ENCODE data around the gene GARS1.
"Not testable (repeated sequence)": the region's sequence is repeated elsewhere in the genome, so short reads cannot be mapped to it uniquely, and the experiment has no call there.

The GARS1 gene

GRCh38 chr7:30634634-30635201 is 40.0 kb downstream of the GARS1 start:
- DNase-seq (ENCODE audit: insufficient read length, low spot score) (no peak), FAIRE-seq (no peak)
- TF ChIP-seq CTCF (IDR thresholded peaks at IDR 0.05; ENCODE audit: insufficient read depth, missing control alignments), result no peak

GRCh38 chr7:30635798-30636197 is 41.1 kb downstream of the GARS1 start:
- DNase-seq (ENCODE audit: insufficient read length, low spot score) (no peak), FAIRE-seq (no peak)
- TF ChIP-seq CTCF (IDR thresholded peaks at IDR 0.05; ENCODE audit: insufficient read depth, missing control alignments), result no peak

- not testable (repeated sequence) for DNase-seq (ENCODE audit: insufficient read length, low spot score); FAIRE-seq
Measured at GRCh38 chr7:30642322-30642721, 47.6 kb downstream of the GARS1 start.

GRCh38 chr7:30642789-30643188 is 48.1 kb downstream of the GARS1 start:
- no peak for TF ChIP-seq CTCF (IDR thresholded peaks at IDR 0.05; ENCODE audit: insufficient read depth, missing control alignments)
- no peak for DNase-seq (ENCODE audit: insufficient read length, low spot score)
- no peak for FAIRE-seq

- FAIRE-seq (no peak), DNase-seq (ENCODE audit: insufficient read length, low spot score) (no peak)
- no peak for TF ChIP-seq CTCF (IDR thresholded peaks at IDR 0.05; ENCODE audit: insufficient read depth, missing control alignments)
Measured at GRCh38 chr7:30644286-30644955, 49.7 kb downstream of the GARS1 start.

GRCh38 chr7:30645661-30646060 is 51.0 kb downstream of the GARS1 start:
- no peak for DNase-seq (ENCODE audit: insufficient read length, low spot score)
- TF ChIP-seq CTCF (IDR thresholded peaks at IDR 0.05; ENCODE audit: insufficient read depth, missing control alignments), result no peak
- FAIRE-seq, result no peak

- no peak for TF ChIP-seq CTCF (IDR thresholded peaks at IDR 0.05; ENCODE audit: insufficient read depth, missing control alignments)
- FAIRE-seq, result no peak
- DNase-seq (ENCODE audit: insufficient read length, low spot score), result no peak
Measured at GRCh38 chr7:30646154-30646553, 51.5 kb downstream of the GARS1 start.
